Gastrocnemius medialis (tissue), 4 donors: ENCODE data around the gene ARL14EPL. TPM values are rescaled to one million over a fixed set of nuclear protein-coding genes. Genes with fewer than 3 reads are reported as not detected.
A peak's percentile ranks its signal among the peaks of the same experiment; 100 is the strongest.

Experiments used
- ATAC-seq, 2 donors: fragments of 150-250 bp; one replicate each; pipeline ENCODE4 v1.9.1; 2016
- DNase-seq, 2 donors: peaks; one replicate each; pipeline ENCODE4 v3.0.0-alpha.2; 2019
- H3K27ac ChIP-seq, 4 donors: fragments of 200-600 bp; sonication (generic); 1 replicate in 1 of 4; 2 replicates in 3 of 4; pipeline ENCODE4 v1.5.1; 2016 to 2018; ENCODE audit warnings: mild to moderate bottlenecking in 2 of 4, moderate library complexity in 1 of 4
- H3K27me3 ChIP-seq, 3 donors: fragments of 200-600 bp; sonication (generic) in 2 of 3; 1 replicate in 1 of 3; 2 replicates in 2 of 3; pipeline versions ENCODE4 v1.5.1 to v1.6.0; 2016 to 2019; ENCODE audit warnings: mild to moderate bottlenecking in 1 of 3, moderate library complexity in 1 of 3
- H3K36me3 ChIP-seq, 2 donors: fragments of 200-600 bp; sonication (generic) in 1 of 2; one replicate each; pipeline ENCODE4 v1.5.1; 2017 to 2018
- H3K4me1 ChIP-seq, 2 donors: fragments of 200-600 bp; sonication (generic) in 1 of 2; one replicate each; pipeline ENCODE4 v1.5.1; 2016 to 2017; ENCODE audit warnings: mild to moderate bottlenecking in 2 of 2
- H3K4me3 ChIP-seq, 4 donors: fragments of 200-600 bp; sonication (generic) in 3 of 4; 1 replicate in 1 of 4; 2 replicates in 3 of 4; pipeline ENCODE4 v1.5.1; 2016 to 2019; ENCODE audit warnings: mild to moderate bottlenecking in 2 of 4
- H3K9me3 ChIP-seq, 3 donors: fragments of 200-600 bp; sonication (generic) in 2 of 3; 1 replicate in 1 of 3; 2 replicates in 2 of 3; pipeline ENCODE4 v1.5.1; 2016 to 2019
- POLR2A ChIP-seq, 2 donors: fragments of 450-650 bp; IDR thresholded peaks; one replicate each; pipeline ENCODE4 v1.6.1; 2017; ENCODE audit warnings: antibody characterized with exemption in 2 of 2, mild to moderate bottlenecking in 2 of 2, moderate library complexity in 2 of 2
- in situ Hi-C, 4 donors: fragments of 200-750 bp; cut with MboI; loops; one replicate each; pipeline versions ENCODE4 v1.15.0 to v1.8.0; 2017; ENCODE audit warnings: low sequenced_read_pairs in 4 of 4
- intact Hi-C: fragments of 100-400 bp; cut with DNase I; formaldehyde crosslinking; loops from one replicate; pipeline ENCODE4 v1.15.1; 2023; ENCODE audit warnings: low total_unique reads
- total RNA-seq, 4 donors: library from RNA; depleted of rRNA; stranded (reverse); fragments of >200 nt; gene quantifications; one replicate each; pipeline versions ENCODE4 v1.1.0 to v1.2.3, GENCODE V29; 2016
- TF ChIP-seq, protein P1 (sequence below), 5 experiments: fragments of 450-650 bp in 3 of 5; fragments of 200-600 bp in 2 of 5; sonication (generic) in 2 of 5; IDR thresholded peaks in 4 of 5; conservative IDR thresholded peaks in 1 of 5; 1 replicate in 4 of 5; 2 replicates in 1 of 5; pipeline ENCODE4 v1.5.1; 2016 to 2019; ENCODE audit warnings: antibody characterized with exemption in 5 of 5, mild to moderate bottlenecking in 3 of 5, moderate library complexity in 3 of 5

ARL14EPL gene
- total RNA-seq, 4 donors from 2014 or later = 0.11 to 0.82 TPM; not detected in 2

DNA sequence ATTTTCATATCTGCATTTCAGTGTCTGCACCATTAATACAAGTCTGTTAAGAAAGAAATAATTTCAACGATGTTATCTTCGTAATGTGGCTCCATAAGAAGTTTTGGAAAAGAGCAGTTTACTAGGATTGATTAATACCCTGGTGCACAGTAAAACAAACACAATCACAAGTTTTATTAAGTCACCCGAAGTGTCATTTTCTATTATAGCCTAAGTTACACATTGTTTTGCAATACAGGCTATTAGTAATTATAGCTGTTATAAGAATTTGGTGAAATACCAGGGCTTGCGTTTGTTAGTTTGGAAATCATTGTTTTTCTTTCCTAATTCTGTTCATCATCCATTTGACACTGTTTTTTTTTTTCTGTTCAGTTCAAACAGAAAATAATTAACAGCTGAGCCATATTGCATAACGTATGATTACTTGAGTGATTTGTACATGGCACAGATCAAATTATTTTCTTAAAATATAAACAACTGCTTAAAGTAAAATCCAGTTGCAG is 39.4 kb upstream of the ARL14EPL start:
- in situ Hi-C loops = no loop called here
- no peaks in the 10 kb centered on the region for H3K4me1 ChIP-seq
- H3K27me3 ChIP-seq = no peaks in the 10 kb centered on the region
- no peak overlapping the region for H3K4me3 ChIP-seq
- H3K36me3 ChIP-seq = no peaks in the 10 kb centered on the region
- no peaks in the 10 kb centered on the region for H3K9me3 ChIP-seq
- H3K27ac ChIP-seq = no peak overlapping the region
- peak in 1 of 2 donors; percentile 58 for ATAC-seq
- intact Hi-C loops = no loop called here
- TF ChIP-seq, protein P1, sequence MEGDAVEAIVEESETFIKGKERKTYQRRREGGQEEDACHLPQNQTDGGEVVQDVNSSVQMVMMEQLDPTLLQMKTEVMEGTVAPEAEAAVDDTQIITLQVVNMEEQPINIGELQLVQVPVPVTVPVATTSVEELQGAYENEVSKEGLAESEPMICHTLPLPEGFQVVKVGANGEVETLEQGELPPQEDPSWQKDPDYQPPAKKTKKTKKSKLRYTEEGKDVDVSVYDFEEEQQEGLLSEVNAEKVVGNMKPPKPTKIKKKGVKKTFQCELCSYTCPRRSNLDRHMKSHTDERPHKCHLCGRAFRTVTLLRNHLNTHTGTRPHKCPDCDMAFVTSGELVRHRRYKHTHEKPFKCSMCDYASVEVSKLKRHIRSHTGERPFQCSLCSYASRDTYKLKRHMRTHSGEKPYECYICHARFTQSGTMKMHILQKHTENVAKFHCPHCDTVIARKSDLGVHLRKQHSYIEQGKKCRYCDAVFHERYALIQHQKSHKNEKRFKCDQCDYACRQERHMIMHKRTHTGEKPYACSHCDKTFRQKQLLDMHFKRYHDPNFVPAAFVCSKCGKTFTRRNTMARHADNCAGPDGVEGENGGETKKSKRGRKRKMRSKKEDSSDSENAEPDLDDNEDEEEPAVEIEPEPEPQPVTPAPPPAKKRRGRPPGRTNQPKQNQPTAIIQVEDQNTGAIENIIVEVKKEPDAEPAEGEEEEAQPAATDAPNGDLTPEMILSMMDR (IDR thresholded peaks at IDR 0.05 in 4 of 5, conservative IDR thresholded peaks at IDR 0.05 in 1 of 5) = no peak
- no peak for TF ChIP-seq POLR2A (IDR thresholded peaks at IDR 0.05)
- no peak for DNase-seq

DNA sequence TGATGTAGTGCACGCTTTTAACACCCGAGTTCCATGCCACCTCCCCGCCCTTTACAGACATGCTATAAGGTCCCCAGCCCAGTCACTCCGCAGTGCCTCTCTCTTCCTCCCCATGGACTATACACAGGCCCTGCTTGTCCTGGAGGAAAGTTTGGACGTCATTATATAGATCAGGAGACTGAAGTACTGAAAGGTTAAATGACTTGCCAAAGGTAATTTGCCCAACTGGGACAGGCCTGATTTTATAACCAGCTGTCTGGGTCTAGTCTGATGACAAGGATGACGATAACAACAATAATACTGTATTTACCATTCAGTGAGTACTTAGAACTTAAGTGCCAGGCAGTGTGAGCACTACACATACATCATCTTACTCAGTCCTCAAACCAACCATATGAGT is 36.9 kb upstream of the ARL14EPL start:
- ATAC-seq (no peak), DNase-seq (no peak)
- H3K27ac ChIP-seq = no peak overlapping the region
- no peaks in the 10 kb centered on the region for H3K4me1 ChIP-seq
- no peak overlapping the region for H3K4me3 ChIP-seq
- in situ Hi-C loops = no loop called here
- H3K9me3 ChIP-seq = no peaks in the 10 kb centered on the region
- TF ChIP-seq POLR2A (IDR thresholded peaks at IDR 0.05) = no peak
- TF ChIP-seq, protein P1 (IDR thresholded peaks at IDR 0.05 in 4 of 5, conservative IDR thresholded peaks at IDR 0.05 in 1 of 5) = no peak
- intact Hi-C loops = no loop called here
- H3K27me3 ChIP-seq = no peaks in the 10 kb centered on the region
- no peaks in the 10 kb centered on the region for H3K36me3 ChIP-seq

DNA sequence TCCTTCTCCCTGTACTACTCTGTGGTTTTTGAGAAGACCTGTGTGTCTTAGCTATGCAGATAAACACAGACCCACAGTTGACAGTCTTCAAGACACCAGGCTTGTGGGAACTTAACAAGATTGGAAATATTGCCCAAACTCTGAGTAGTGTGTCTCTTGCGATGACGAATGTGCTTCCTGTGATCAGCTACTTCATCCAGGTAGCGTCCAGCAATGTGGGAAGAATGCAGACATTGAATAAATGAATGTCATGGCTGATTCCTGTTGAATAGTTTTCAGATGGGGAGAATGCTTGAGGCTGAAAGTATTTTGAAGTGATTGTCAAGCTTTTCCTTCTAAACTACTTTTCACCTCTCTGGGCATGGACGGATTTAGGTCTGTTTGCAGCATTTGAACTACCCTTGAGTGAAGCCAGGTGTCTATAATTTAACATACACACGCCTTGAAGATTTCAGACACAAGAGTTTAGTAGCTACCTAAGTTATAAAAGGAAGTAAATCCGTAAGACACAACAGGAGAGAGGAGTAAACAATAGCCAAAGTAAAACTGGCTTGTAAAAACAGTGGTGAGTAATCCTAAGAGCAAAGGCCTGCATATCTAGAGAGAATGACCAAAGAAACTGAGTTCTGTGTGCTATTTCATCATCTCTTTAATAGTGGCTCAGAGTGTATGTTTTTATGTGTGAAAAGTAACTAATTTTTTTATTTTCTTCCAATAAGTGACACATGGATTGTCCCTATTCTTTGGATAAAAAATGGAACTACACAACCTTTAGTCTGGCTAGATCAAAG is 30.0 kb upstream of the ARL14EPL start:
- H3K36me3 ChIP-seq = no peaks in the 10 kb centered on the region
- intact Hi-C loops (no loop called here), in situ Hi-C loops (no loop called here)
- H3K27ac ChIP-seq = no peak overlapping the region
- H3K27me3 ChIP-seq = no peaks in the 10 kb centered on the region
- ATAC-seq (no peak), DNase-seq (no peak)
- no peak overlapping the region for H3K4me3 ChIP-seq
- H3K9me3 ChIP-seq = no peaks in the 10 kb centered on the region
- no peaks in the 10 kb centered on the region for H3K4me1 ChIP-seq
- TF ChIP-seq, protein P1 (IDR thresholded peaks at IDR 0.05 in 4 of 5, conservative IDR thresholded peaks at IDR 0.05 in 1 of 5) = no peak
- no peak for TF ChIP-seq POLR2A (IDR thresholded peaks at IDR 0.05)

DNA sequence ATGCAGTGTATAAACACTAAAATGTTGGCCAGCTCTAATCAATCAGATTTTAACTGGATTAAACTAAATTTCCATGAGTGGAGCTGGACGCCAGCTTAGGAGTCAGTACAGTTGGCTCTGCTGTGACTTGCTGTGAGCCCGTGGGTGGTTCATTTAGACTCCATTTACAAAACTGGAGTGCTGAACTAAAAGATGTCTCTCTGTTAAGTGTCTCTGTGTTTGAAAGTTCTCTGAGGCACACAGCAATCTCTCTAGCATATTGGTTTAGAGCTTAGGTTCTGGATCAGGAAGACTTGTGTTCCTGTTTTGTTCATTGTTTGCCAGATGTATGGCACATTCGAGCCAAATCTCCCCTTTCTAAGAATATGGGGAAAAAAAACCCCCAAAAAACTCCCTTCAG is 28.0 kb upstream of the ARL14EPL start:
- Histone ChIP-seq H3K4me3 (no peak overlapping the region), H3K36me3 (no peaks in the 10 kb centered on the region), H3K4me1 (no peaks in the 10 kb centered on the region), H3K27me3 (no peaks in the 10 kb centered on the region), H3K27ac (no peak overlapping the region), H3K9me3 (no peaks in the 10 kb centered on the region)
- DNase-seq (no peak), ATAC-seq (no peak)
- intact Hi-C loops = no loop called here
- in situ Hi-C loops = no loop called here
- TF ChIP-seq, protein P1 (IDR thresholded peaks at IDR 0.05 in 4 of 5, conservative IDR thresholded peaks at IDR 0.05 in 1 of 5) = no peak
- TF ChIP-seq POLR2A (IDR thresholded peaks at IDR 0.05) = no peak
